DOHH2 (cell line): ENCODE measurements around the gene ICE2.

Source experiments
- H3F3A ChIP-seq: fragments of 200-600 bp; sonication (generic), shearing (Covaris generic); 2 replicates; pipeline ENCODE4 v1.6.0; 2016; ENCODE audit warnings: antibody characterized with exemption, mild to moderate bottlenecking; ENCODE audit not compliant: control insufficient read depth, insufficient read depth
- H3K27ac ChIP-seq: fragments of 200-600 bp; sonication (generic); 2 replicates; pipeline ENCODE4 v1.5.1; 2014; ENCODE audit warnings: low read depth, mild to moderate bottlenecking, low read length, moderate library complexity
- H3K27me3 ChIP-seq: fragments of 200-600 bp; sonication (generic); 2 replicates; pipeline ENCODE4 v1.6.1; 2014; ENCODE audit warnings: mild to moderate bottlenecking, low read length, mixed read lengths; ENCODE audit not compliant: control insufficient read depth
- H3K36me3 ChIP-seq: fragments of 200-600 bp; sonication (generic); 2 replicates; pipeline ENCODE4 v1.6.1; 2014; ENCODE audit warnings: mild to moderate bottlenecking, low read length, moderate library complexity, mixed read lengths; ENCODE audit not compliant: control insufficient read depth
- H3K4me1 ChIP-seq: fragments of 200-600 bp; sonication (generic); 2 replicates; pipeline ENCODE4 v1.6.1; 2014; ENCODE audit warnings: mild to moderate bottlenecking, low read length, mixed read lengths; ENCODE audit not compliant: control insufficient read depth
- H3K4me2 ChIP-seq: fragments of 200-600 bp; sonication (generic); 2 replicates; pipeline ENCODE4 v1.6.0; 2014; ENCODE audit warnings: mild to moderate bottlenecking, low read length, moderate library complexity
- H3K4me3 ChIP-seq: fragments of 200-600 bp; sonication (generic); 2 replicates; pipeline ENCODE4 v1.5.1; 2014; ENCODE audit warnings: mild to moderate bottlenecking, low read length, mixed read lengths
- H3K79me2 ChIP-seq: fragments of 200-600 bp; sonication (generic); 2 replicates; pipeline ENCODE4 v1.6.1; 2014; ENCODE audit warnings: mild to moderate bottlenecking, low read length, mixed read lengths; ENCODE audit not compliant: control insufficient read depth
- H3K9me2 ChIP-seq: fragments of 200-600 bp; sonication (generic); replicated peaks from 2 replicates; pipeline ENCODE4 v1.6.1; 2014; ENCODE audit warnings: mild to moderate bottlenecking, low read length, mixed read lengths; ENCODE audit not compliant: control insufficient read depth
- H3K9me3 ChIP-seq: fragments of 200-600 bp; sonication (generic); 2 replicates; pipeline ENCODE4 v1.6.1; 2014; ENCODE audit warnings: antibody characterized with exemption, low read length, mixed read lengths; ENCODE audit not compliant: control insufficient read depth, insufficient read depth
- H4K20me1 ChIP-seq: fragments of 200-600 bp; sonication (generic); 2 replicates; pipeline ENCODE4 v1.6.0; 2014; ENCODE audit warnings: low read depth, mild to moderate bottlenecking, antibody characterized with exemption, low read length, moderate library complexity; ENCODE audit not compliant: control insufficient read depth, insufficient read depth
- CTCF ChIP-seq: fragments of 200-600 bp; sonication (generic); IDR thresholded peaks from one replicate; pipeline ENCODE4 v1.5.1; 2014; ENCODE audit warnings: antibody characterized with exemption, mild to moderate bottlenecking, low read depth, low read length; ENCODE audit not compliant: poor library complexity, severe bottlenecking
- EZH2phosphoT487 ChIP-seq: fragments of 200-600 bp; sonication (generic); IDR thresholded peaks from 2 replicates; pipeline ENCODE4 v1.6.1; 2017; ENCODE audit warnings: borderline replicate concordance, mild to moderate bottlenecking, antibody characterized with exemption, low read length, moderate library complexity, mixed read lengths

The ICE2 gene

DNA sequence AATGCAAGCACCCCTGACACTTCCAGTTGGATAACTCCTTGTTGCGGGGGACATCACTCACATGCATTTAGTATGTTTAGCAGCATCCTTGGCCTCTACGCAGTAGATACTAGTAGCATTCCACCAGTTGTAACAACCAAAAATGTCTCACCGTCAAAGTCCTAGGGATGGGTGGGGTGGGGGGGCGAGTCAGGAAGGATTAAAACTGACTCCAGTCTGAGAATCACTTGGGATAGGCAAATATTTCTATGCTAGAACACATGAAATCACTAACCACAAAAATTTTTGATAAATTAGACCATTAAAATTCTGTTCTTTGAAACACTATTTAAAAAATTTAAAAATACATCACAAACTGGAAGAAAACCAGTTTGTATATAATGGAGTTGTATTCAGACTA is 18.0 kb downstream of the ICE2 start:
- H3K4me2 ChIP-seq: no peak overlapping the region
- H4K20me1 ChIP-seq: no peaks in the 10 kb centered on the region
- H3K4me1 ChIP-seq: no peaks in the 10 kb centered on the region
- H3K9me3 ChIP-seq: no peaks in the 10 kb centered on the region
- H3K27me3 ChIP-seq: no peaks in the 10 kb centered on the region
- 0 out of 2 replicates have a peak, but pooled peaks cover 3% of the 10 kb centered on the region for H3F3A ChIP-seq
- TF ChIP-seq EZH2phosphoT487: no peak
- H3K4me3 ChIP-seq: no peak overlapping the region
- H3K79me2 ChIP-seq: no peaks in the 10 kb centered on the region
- no peak overlapping the region for H3K27ac ChIP-seq
- no peaks in the 10 kb centered on the region for H3K9me2 ChIP-seq
- peaks cover 63% of the 10 kb centered on the region for H3K36me3 ChIP-seq

DNA sequence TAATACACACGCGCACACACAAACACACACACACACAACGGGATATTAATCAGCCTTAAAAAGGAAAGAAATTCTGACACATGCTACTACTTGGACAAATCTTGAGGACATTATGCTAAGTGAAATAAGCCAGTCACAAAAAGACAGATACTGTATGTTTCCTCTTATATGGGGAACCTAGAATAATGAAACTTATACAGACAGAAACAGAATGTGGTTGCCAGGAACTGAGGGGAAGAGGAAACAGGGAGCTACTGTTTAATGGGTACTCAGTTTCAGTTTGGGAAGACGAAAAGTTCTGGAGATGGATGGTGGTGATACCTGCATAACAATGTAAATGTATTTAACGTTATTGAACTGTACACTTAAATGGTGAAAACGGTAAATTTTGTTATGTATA is 20.2 kb downstream of the ICE2 start:
- H3K4me2 ChIP-seq: no peak overlapping the region
- no peaks in the 10 kb centered on the region for H3K79me2 ChIP-seq
- no peaks in the 10 kb centered on the region for H3K9me2 ChIP-seq
- no peak overlapping the region for H3K27ac ChIP-seq
- 0 out of 2 replicates have a peak, but pooled peaks cover 3% of the 10 kb centered on the region for H3F3A ChIP-seq
- no peak for TF ChIP-seq EZH2phosphoT487
- no peak for TF ChIP-seq CTCF
- H3K9me3 ChIP-seq: no peaks in the 10 kb centered on the region
- H3K27me3 ChIP-seq: no peaks in the 10 kb centered on the region
- H3K4me1 ChIP-seq: no peaks in the 10 kb centered on the region
- peaks cover 63% of the 10 kb centered on the region for H3K36me3 ChIP-seq
- no peaks in the 10 kb centered on the region for H4K20me1 ChIP-seq
- no peak overlapping the region for H3K4me3 ChIP-seq

DNA sequence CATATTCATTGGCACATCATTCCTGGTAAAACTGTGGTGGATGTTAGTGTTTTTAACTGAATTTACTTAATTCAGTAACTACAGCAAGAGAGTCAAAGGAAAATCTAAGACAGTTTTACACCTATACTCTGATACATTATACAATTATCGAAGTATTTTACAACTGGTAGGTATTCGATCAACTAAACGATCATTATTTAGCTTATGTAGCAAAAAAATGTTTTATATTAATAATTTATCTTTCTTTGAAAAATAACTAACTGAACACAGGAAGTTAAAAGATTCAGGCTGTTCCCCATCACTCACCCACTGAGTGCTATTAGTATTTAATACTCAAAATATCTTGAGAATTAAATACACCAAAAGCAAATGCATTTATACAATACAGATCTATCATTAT is 21.0 kb downstream of the ICE2 start:
- Histone ChIP-seq H3K27me3 (no peaks in the 10 kb centered on the region), H3K79me2 (no peaks in the 10 kb centered on the region), H3K9me3 (no peaks in the 10 kb centered on the region), H3K4me3 (no peak overlapping the region), H4K20me1 (no peaks in the 10 kb centered on the region), H3K9me2 (no peaks in the 10 kb centered on the region), H3K4me2 (no peak overlapping the region), H3F3A (0 out of 2 replicates have a peak, but pooled peaks cover 3% of the 10 kb centered on the region), H3K4me1 (no peaks in the 10 kb centered on the region), H3K36me3 (peaks cover 63% of the 10 kb centered on the region), H3K27ac (no peak overlapping the region)
- TF ChIP-seq CTCF (no peak), EZH2phosphoT487 (no peak)

GRCh38 chr15:60454824-60455223 is 24.1 kb downstream of the ICE2 start:
- no peak overlapping the region for H3K27ac ChIP-seq
- no peaks in the 10 kb centered on the region for H3K27me3 ChIP-seq
- H3K4me3 ChIP-seq: no peak overlapping the region
- no peak overlapping the region for H3K4me2 ChIP-seq
- no peaks in the 10 kb centered on the region for H3K4me1 ChIP-seq
- H3K9me3 ChIP-seq: no peaks in the 10 kb centered on the region
- H3K36me3 ChIP-seq: peaks cover 63% of the 10 kb centered on the region
- H3K79me2 ChIP-seq: no peaks in the 10 kb centered on the region
- H3K9me2 ChIP-seq: no peaks in the 10 kb centered on the region
- H3F3A ChIP-seq: 0 out of 2 replicates have a peak, but pooled peaks cover 3% of the 10 kb centered on the region
- TF ChIP-seq CTCF (no peak), EZH2phosphoT487 (no peak)
- no peaks in the 10 kb centered on the region for H4K20me1 ChIP-seq
